Measurements from ENCODE around the gene NCAPG2.
"Not testable (repeated sequence)": the region's sequence is repeated elsewhere in the genome, so short reads cannot be mapped to it uniquely, and the experiment has no call there.

The NCAPG2 gene

GRCh38 chr7:158710651-158711102 lies 6.1 kb upstream of the NCAPG2 start:
- in situ Hi-C loops (cut with MboI; ENCODE audit: low sequenced_read_pairs): no loop called here

- in situ Hi-C loops (cut with MboI; ENCODE audit: low sequenced_read_pairs): no loop called here
Observed at GRCh38 chr7:158707610-158708009, 3.0 kb upstream of the NCAPG2 start.

- in situ Hi-C loops (cut with MboI; ENCODE audit: low sequenced_read_pairs): no loop called here
Observed at GRCh38 chr7:158706710-158707590, 2.3 kb upstream of the NCAPG2 start.

GRCh38 chr7:158706273-158706704 lies 1.7 kb upstream of the NCAPG2 start:
- in situ Hi-C loops (cut with MboI; ENCODE audit: low sequenced_read_pairs): no loop called here

GRCh38 chr7:158705234-158705850 lies 738 bp upstream of the NCAPG2 start:
- in situ Hi-C loops (cut with MboI; ENCODE audit: low sequenced_read_pairs): no loop called here

- in situ Hi-C loops (cut with MboI; ENCODE audit: low sequenced_read_pairs): not testable (repeated sequence)
Observed at GRCh38 chr7:158703679-158704523, 703 bp downstream of the NCAPG2 start.

GRCh38 chr7:158702944-158703343 lies 1.7 kb downstream of the NCAPG2 start:
- in situ Hi-C loops (cut with MboI; ENCODE audit: low sequenced_read_pairs): no loop called here

GRCh38 chr7:158702196-158702595 lies 2.4 kb downstream of the NCAPG2 start:
- in situ Hi-C loops (cut with MboI; ENCODE audit: low sequenced_read_pairs): no loop called here

- in situ Hi-C loops (cut with MboI; ENCODE audit: low sequenced_read_pairs): no loop called here
Observed at GRCh38 chr7:158700008-158700407, 4.6 kb downstream of the NCAPG2 start.

- in situ Hi-C loops (cut with MboI; ENCODE audit: low sequenced_read_pairs): no loop called here
Observed at GRCh38 chr7:158699341-158699740, 5.3 kb downstream of the NCAPG2 start.

GRCh38 chr7:158698657-158699195 lies 5.9 kb downstream of the NCAPG2 start:
- in situ Hi-C loops (cut with MboI; ENCODE audit: low sequenced_read_pairs): no loop called here

- in situ Hi-C loops (cut with MboI; ENCODE audit: low sequenced_read_pairs): not testable (repeated sequence)
Observed at GRCh38 chr7:158697597-158697996, 7.0 kb downstream of the NCAPG2 start.

- in situ Hi-C loops (cut with MboI; ENCODE audit: low sequenced_read_pairs): no loop called here
Observed at GRCh38 chr7:158695726-158696452, 8.7 kb downstream of the NCAPG2 start.

GRCh38 chr7:158695056-158695455 lies 9.5 kb downstream of the NCAPG2 start:
- in situ Hi-C loops (cut with MboI; ENCODE audit: low sequenced_read_pairs): no loop called here

- in situ Hi-C loops (cut with MboI; ENCODE audit: low sequenced_read_pairs): no loop called here
Observed at GRCh38 chr7:158694650-158695049, 10.0 kb downstream of the NCAPG2 start.

- in situ Hi-C loops (cut with MboI; ENCODE audit: low sequenced_read_pairs): no loop called here
Observed at GRCh38 chr7:158689488-158689887, 15.1 kb downstream of the NCAPG2 start.

GRCh38 chr7:158687406-158687805 lies 17.2 kb downstream of the NCAPG2 start:
- in situ Hi-C loops (cut with MboI; ENCODE audit: low sequenced_read_pairs): no loop called here

GRCh38 chr7:158685693-158686092 lies 18.9 kb downstream of the NCAPG2 start:
- in situ Hi-C loops (cut with MboI; ENCODE audit: low sequenced_read_pairs): no loop called here

GRCh38 chr7:158684329-158684728 lies 20.3 kb downstream of the NCAPG2 start:
- in situ Hi-C loops (cut with MboI; ENCODE audit: low sequenced_read_pairs): no loop called here

- in situ Hi-C loops (cut with MboI; ENCODE audit: low sequenced_read_pairs): no loop called here
Observed at GRCh38 chr7:158683541-158683940, 21.1 kb downstream of the NCAPG2 start.

Data from HL-60/S4 treated with retinoic acid at 250 ng/mL for 4 days and 3 days (cell line).